Superior temporal gyrus (tissue), 1 donor: ENCODE measurements around the gene TPST2.
"Not testable (repeated sequence)": the region's sequence is repeated elsewhere in the genome, so short reads cannot be mapped to it uniquely, and the experiment has no call there.

Experiments used
- DNase-seq: peaks from one replicate; pipeline ENCODE4 v3.0.0-alpha.2; 2016; ENCODE audit errors: extremely low spot score

The TPST2 gene

DNA sequence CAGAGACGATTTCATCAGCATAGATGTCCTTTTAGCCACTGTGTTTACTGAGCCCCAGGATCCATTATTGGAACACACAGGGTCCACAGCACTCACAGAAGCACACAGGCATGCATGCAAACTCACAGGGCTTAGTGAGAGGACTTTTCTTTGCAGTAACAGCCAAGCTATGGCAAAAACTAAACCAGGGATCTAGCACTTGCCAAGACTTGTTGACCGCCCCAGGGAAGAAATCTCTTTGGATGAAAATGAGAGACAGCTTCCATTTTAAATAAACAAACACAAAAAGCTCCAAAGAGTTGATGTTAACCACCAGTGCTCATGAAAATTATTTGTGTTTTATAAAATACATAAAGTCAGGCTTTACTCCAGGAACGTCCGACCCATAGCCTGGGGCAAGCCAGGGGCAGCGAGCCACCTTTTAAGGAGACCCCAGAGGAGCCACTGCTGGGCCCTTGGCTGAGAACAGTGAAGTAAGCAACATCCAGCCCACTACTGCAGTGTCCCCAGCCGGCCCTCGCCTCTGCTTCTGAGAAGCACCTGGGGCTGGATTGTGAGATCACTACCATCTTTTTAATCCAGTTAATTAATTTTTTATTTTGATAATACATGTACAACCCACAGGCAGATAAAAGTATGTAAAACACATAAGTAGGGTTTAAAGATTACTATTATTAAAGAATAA is 55.6 kb downstream of the TPST2 start:
- DNase-seq, result no peak

DNA sequence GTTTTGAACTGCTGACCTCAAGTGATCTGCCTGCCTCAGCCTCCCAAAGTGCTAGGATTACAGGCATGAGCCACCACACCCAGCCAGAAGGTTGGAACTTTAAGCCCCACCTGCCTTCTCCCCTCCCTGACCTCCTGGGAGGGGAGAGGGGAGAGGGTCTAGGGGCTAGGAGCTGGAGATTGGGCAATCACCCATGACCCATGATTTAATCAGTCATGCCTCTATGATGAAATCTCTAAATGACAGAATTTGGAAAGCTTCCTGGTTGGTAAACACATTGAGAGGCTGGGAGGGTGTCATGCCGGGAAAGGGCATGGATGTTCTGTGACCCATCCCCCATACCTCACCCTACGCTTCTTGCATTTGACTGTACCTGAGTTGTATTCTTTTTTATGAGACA is 60.6 kb downstream of the TPST2 start:
- no peak for DNase-seq

DNA sequence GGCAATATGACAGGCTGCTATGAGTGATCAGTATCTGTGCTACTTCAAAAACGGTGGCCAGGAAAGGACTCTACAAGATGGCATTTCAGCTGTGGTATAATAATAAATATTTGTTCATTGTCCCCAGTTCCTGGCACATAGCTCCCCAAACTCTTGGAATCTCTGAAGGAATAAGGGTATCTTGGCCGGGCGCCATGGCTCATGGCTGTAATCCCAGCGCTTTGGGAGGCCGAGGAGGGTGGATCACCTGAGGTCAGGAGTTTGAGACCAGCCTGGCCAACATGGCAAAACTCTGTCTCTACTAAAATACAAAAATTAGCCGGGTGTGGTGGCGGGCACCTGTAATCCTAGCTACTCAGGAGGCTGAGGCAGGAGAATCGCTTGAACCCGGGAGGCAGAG is 61.4 kb downstream of the TPST2 start:
- not testable (repeated sequence) for DNase-seq

DNA sequence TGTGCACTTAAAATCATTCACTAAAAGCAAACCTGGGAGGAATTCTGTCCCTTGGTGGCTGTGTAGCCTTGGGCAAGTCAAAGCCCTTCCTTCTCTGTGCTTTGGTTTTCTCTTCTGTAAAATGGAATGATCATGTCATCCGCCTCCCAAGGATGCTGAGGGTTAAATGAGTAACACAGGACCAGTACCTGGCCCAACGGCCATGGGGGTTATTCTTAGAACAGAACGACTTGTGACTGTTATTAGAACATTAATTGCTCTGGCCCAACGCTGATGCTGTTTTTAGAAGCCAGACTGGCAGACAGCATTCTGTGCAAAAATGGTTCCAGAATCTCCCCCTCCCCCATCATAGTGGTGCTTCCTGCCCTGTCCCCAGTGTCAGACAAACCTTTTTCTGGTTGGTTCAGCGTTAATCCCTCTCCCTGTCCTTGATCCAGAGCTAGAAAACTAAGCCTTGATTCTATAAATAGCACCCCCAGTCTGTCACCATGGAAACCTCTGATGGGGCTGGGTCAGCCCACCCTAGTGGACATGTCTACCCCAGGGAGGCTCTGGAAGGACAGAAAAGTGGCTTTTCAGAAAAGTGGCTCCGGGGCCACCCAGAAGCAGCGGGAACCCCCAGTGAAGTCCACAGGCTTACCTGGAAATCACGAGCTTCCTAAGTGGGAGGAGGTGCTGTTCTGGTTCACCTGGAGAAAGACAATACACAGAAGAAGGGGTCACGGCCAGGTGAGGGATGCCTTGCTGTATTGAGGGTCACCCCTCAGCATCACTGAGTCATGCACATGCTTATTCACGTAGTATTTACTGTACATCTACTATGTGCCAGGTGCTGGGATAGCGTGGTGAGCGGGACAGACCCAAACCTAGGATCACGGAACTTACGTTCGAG is 62.1 kb downstream of the TPST2 start:
- DNase-seq, result no peak

DNA sequence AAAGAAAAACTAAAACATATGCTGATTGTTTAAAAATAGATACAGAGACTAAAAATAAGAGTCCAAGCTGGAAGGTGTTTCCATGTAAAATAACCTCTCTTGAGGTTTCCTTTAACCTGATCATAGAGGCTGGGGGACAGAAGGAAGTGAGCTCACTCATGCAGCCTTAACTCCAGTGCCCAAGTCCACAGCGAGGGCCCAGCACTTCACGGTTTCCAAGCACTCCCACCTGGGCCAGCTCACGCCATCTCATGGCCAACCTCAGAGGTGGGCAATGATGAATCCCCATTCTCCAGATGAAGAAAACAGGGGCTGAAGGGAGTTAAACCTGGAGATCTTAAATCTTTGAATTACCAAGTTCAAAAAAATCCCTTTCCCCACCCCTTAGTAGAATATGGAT is 62.8 kb downstream of the TPST2 start:
- DNase-seq, result no peak

DNA sequence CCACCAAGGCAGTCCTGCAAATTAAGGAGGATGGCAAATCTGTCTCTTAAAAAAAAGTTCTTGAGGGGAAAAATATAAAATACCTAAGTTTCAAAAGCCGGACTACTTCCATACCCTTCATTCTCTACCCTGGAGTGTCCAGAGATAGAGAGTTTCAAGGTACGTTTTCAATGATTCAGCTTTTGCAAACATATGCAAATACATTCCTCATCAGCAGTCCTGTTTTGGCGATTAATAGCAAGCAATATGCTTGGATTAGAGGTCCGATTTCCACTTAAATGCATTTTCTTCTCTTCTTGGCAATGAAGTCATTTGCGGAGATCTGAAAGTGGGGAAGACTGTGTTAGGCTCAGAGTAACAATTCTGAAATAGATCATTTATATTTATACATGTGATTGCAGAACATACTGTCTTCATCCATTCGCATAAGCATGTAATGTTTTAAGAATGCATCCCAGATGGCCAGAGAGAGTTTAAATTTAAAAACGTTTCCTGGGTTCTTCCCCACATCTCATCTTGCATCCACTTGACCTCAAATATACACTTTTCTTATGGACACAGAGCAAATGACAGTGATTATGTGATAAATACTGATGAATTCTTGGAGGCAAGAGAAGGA is 63.9 kb downstream of the TPST2 start:
- DNase-seq, result peak; percentile 44

DNA sequence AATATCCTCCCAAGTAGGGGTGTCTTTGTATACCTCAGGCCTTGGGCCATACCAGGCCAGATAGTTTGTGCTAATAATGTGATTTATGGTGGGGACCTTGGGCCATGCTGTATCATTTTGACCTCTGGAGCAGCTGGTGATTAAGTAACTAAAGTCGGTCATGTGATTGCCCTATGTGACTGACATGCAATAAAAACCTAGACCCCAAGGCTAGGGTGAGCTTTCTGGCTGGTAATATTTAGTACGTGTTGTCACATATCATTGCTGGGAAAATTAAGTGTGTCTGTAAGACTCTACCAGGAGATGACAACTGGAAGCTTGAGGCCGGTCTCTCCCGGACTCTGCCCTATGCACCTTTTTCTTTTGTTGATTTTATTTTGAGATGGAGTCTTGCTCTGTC is 65.1 kb downstream of the TPST2 start:
- DNase-seq, result no peak

DNA sequence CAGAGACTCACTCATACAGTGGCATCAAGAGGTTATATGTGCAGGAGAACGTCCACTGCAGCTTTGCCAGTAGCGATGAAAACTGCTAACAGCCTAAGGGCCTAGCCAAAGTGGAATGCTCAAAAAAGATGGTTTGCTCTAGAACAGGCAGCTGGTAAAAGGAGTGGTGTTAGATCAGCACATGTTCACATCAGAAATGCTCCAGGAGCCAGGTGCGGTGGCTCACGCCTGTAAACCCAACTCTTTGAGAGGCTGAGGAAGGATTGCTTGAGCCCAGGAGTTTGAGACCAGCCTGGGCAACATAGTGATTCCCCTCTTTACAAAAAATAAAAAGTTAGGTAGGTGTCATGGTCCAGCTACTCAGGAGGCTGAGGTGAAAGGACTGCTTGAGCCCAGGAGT is 67.3 kb downstream of the TPST2 start:
- peak; percentile 13 for DNase-seq

DNA sequence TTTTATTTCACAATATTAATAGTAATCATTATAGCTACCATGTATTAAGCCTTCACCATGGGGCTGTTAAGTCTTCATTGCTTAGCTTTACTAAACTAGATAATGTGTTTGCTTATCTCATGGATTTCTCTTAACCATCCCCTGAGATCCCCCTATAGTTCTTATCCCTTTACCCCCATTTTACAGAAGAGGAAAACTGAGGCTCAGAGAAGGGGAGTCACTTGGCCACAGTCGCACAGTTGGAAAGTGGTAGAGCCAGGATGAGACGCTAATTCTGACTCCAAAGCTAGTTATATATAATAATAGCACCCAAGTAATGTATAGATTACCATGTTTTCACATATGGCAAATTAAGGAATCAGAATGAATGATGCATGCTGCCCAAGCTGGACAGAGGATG is 67.9 kb downstream of the TPST2 start:
- no peak for DNase-seq

DNA sequence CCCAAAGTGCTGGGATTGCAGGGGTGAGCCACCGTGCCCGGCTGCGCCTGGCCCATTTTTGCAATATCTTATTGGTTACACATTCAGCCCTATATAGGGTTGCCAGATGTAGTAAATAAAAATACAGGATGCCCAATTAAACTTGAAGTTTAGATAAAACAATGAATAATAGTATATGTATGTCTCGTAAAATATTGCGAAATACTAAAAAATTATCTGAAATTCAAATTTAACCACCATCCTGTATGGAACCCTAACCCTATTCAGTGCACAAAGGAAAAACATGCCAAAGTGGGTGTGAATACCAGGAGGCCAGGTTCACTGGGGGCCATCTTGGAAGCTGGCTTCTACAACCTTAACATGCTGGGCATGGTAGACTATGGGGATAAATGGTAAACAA is 72.5 kb downstream of the TPST2 start:
- no peak for DNase-seq

DNA sequence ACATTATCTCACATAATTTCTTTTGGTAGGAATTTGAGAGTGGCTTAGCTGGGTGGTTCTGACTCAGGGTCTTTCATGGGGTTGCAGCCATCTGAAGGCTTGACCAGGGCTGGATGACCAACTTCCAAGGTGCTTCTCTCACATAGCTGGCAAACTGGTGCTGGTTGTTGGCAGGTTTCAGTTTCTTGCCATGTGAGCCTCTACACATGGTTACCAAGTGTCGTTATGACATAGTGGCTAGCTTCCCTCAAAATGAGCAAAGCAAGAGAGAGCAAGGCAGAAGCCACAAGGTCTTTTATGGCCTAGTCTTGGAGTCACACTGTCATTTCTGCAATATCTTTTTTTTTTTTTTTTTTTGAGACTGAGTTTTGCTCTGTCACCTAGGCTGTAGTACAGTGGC is 73.4 kb downstream of the TPST2 start:
- DNase-seq, result peak; percentile 10

DNA sequence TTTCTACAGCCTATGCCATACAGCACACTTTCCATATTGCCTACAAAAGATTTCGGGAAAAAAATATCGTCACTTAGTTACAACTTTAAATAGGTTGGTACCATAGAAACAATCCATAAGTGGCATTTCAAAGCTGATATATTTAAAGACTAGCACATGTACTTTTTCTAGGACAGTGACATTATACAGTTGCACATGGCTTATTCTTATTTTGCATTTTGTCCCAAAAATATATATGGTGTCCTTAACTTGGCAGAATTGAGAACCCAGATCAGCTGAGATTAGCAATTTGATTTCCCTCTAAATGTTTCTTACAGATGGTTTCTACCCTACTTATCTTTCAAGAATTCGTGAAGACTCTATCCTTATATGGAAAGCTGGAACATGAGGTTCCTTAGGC is 74.0 kb downstream of the TPST2 start:
- peak; percentile 68 for DNase-seq

DNA sequence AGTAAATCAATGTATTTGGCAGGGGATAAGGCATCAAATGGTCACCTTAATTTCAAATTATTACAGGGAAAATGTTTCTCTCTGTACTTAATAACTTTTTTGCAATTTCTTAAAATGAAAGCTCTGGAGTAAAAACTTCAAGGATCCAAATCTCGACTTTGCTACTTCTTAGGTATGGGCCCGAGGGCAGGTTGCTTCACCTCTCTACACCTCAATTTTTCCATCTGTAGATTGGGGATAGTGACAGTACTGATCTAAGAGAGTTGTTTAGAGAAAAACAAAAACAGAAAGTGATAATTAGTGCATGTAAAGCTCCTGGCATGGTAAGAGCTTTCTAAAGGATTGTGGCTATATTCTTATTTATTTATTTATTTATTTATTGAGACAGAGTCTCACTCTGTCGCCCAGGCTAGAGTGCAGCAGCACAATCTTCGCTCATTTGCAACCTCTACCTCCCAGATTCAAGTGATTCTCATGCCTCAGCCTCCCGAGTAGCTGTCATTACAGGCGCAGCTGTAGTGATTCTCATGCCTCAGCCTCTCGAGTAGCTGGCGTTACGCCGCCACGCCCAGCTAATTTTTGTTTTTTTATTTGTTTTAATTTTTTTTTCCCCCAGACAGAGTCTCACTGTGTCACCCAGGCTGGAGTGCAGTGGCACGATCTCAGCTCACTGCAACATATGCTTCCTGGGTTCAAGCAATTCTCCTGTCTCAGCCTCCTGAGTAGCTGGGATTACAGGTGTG is 75.3 kb downstream of the TPST2 start:
- DNase-seq, result no peak

DNA sequence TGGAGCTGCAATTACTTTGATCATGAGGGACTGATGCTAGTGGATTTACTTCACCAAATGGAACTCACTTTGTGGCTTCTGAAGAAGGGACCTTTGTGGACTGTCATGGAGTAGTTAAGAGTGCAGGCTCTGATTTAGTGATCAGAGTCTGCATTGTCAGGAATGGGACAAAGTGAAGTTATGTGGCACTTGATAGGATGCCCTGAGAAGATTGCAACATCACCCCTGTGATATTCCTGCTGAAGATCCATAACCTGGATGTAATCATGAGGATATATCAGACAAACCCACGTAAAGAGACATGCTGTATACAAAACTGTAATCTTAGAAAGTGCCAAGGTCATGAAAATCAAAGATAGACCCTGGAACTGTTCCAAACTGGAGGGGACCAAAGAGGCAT is 76.1 kb downstream of the TPST2 start:
- no peak for DNase-seq

DNA sequence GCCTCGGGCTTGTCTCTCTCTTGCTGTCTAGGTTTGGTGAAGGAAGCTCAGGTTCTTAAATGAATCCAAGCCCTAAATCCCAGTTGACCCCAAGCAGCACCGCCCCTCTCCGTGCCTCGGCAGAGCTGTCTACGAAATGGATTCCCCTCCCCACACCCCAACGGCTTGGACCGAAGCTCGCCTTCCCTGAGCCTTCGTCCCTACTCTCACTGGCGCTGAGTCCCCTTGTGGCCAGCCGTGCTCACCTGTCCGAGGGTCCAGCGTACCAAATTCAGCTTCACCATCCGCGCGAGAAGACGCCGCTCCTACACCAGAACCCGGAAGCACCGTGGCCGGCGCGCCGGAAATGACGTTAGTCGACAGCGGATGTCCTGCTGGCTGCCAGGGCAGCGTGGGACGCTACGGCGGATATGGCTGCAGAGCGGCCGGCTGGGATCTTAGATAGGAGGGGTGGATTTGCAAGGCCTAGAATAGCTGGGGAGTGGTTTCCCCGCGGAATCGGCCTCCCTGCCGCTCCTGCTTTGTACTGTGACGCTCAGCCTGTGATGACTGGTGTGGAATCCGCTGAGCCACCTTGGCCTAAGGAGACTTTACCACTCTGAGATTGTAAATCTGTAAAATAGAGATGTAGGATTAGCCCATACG is 77.7 kb downstream of the TPST2 start, which contains the start of gene TFIP11:
TFIP11 (minus strand) TSS at position 325 of the 645 bp plus-strand sequence. CDS start 2,201 bp downstream, outside the sequence.
- DNase-seq, result peak; percentile 97

DNA sequence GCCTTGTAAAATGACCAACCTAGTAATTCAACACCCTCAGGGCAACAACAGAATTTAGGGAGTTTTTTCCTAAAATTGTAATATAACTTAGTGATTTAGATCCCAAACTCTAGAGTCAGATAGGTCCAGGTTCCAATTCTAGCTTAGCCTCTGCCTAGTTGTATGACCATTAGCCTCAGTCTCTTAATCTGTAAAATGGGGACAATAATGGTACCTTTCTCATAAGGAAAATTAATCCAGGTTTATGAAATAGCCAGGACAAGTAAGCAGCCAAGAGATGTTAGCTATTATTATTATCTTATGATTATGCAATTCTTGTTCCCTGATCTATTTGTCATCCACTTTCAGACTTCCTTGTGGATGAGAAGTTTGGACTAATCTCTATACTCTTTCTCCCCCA is 81.8 kb downstream of the TPST2 start:
- DNase-seq, result no peak

DNA sequence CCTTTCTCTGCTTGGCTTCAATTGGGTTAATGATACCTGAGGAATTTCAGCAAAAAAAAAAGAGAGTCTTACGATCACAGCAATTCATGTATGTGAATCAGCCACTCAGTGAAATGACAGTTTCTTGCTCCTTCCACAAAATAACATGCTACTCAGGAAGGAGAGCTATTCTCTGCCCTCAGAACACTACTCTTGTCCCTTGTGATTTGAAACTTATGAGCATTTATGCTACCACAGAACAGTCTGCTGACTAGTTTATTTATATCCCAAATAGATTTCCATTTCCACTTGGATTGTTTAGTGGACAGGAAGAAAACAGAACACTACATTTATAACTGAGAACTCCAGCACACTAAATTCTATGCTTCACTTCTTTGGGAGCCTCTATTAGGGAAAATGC is 86.2 kb downstream of the TPST2 start:
- DNase-seq, result no peak

DNA sequence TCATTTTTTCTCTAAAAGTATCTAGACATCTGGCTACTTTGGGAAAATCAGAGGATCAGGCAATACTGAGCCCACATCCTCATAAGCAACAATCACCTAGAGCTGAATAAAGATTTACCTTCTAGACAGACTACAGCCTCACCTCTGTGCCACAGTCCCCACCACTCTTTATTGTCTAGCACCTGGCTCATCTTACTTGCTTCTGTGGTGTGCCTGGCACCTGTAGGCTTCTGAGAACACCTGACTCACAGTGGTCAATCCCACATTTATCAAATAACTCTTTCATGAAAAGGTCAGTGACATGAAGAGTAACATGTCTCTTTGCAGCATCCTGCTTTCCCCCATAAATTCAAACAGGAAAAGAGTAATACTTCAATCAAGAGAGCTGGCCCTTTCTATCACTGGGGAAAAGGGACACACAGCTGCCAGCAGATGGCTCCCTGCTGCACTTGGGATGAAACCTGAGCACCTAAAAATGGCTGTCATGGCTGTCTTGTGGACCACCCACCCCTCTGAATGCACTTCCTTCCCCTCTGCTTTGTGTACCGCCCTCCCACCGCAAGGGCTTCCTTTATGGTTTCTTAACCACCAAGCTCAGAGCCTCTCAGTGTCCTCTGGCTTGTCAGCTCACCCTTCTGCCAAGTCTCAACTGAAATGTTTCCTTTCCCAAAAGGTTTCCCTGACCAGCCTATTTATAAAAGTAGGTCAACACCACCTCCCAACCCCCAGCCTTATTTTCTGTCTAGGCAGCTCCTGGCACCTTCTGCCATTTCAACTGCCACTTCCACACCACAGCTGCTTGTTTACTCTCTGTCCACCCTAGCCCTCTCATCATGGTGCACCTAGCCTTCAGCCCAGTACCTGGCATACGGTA is 87.0 kb downstream of the TPST2 start:
- DNase-seq, result peak; percentile 27

DNA sequence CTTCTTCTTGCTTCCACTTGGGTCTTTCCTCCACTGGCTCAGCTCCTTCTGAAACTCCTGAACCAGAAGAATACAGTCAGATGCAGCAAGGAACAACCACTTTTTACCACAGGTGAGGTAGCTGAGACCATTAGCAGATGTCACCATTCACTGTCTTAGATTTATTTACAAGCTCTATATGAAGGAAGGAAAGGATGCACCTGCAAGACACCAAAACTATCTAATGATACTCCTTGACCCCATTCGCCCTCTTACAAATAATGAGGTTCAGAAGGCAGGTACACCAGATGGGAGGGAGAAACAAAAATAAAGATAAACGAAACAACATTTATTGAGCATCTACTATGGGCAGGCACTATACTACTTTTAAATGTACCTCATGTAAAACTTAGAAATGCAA is 87.9 kb downstream of the TPST2 start:
- no peak for DNase-seq

DNA sequence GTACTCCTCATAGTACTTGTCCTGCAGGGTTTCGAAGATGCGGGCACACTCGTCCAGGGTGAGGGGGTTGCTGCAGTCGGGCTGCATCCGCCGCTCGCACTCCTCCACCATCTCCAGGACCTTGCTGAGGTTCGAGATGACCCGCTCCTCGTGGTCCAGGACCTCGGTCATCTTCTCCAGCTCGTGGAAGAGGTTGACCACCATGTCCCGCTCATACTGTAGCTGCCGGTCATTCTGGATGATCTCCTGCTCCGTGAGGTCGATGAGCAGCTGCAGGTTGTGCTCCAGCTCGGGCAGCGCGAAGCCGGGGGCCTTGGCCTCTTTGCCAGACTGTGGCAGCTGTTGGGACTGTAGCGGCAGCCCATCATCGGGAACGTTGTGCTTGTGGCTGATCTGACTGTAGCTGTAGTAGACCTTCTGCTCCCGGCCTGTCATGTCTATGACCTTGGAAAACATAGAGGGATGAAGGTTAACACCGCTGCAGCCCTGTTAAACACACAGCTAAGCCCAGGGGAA is 90.7 kb downstream of the TPST2 start:
- no peak for DNase-seq
